ENCODE measurements around the gene CYB5R3.

The CYB5R3 gene

GRCh38 chr22:42596863-42597530 lies 52.2 kb downstream of the CYB5R3 start:
- H3K36me3 ChIP-seq (ENCODE audit: control insufficient read depth, insufficient read depth, low read length) = peaks cover 38% of the 10 kb centered on the region
- no peak for DNase-seq (ENCODE audit: low read depth, low spot score)
- H3K27ac ChIP-seq (ENCODE audit: low read length) = no peak overlapping the region
- H3K4me1 ChIP-seq (ENCODE audit: control insufficient read depth, insufficient read depth, low read length) = no peaks in the 10 kb centered on the region
- no peak overlapping the region for H3K4me3 ChIP-seq (ENCODE audit: low read length)
- no peaks in the 10 kb centered on the region for H3K27me3 ChIP-seq (ENCODE audit: control insufficient read depth, insufficient read depth, low read length)
- WGBS (ENCODE audit: insufficient coverage, insufficient read length) = no CpG with 5 or more reads among the region's 11 CpGs
- H3K9me3 ChIP-seq (ENCODE audit: control insufficient read depth, insufficient read depth, low read length) = no peaks in the 10 kb centered on the region

DNA sequence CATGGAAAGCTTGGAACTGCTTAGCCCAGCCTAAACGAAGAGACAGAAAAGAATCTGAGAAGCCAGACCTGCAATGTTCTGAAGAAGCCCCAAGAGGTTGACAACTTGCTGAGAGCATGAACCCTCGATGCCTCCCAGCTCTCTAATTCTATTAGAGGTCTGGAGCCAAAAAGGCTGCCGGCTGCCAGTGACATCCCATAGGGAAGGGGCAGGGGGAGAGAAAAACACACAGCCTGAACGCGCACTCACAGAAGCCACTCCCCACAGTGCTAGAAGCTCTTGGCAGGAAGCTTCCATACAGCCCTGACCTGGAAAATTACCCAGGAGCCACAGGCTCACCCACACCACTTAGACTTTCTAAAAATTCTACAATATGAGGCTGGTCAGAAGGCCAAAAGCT lies 52.9 kb downstream of the CYB5R3 start:
- Histone ChIP-seq H3K27ac (ENCODE audit: low read length) (no peak overlapping the region), H3K9me3 (ENCODE audit: control insufficient read depth, insufficient read depth, low read length) (no peaks in the 10 kb centered on the region), H3K4me1 (ENCODE audit: control insufficient read depth, insufficient read depth, low read length) (no peaks in the 10 kb centered on the region), H3K27me3 (ENCODE audit: control insufficient read depth, insufficient read depth, low read length) (no peaks in the 10 kb centered on the region), H3K36me3 (ENCODE audit: control insufficient read depth, insufficient read depth, low read length) (peaks cover 41% of the 10 kb centered on the region), H3K4me3 (ENCODE audit: low read length) (no peak overlapping the region)
- DNase-seq (ENCODE audit: low read depth, low spot score) = no peak
- no CpG with 5 or more reads among the region's 5 CpGs for WGBS (ENCODE audit: insufficient coverage, insufficient read length)

DNA sequence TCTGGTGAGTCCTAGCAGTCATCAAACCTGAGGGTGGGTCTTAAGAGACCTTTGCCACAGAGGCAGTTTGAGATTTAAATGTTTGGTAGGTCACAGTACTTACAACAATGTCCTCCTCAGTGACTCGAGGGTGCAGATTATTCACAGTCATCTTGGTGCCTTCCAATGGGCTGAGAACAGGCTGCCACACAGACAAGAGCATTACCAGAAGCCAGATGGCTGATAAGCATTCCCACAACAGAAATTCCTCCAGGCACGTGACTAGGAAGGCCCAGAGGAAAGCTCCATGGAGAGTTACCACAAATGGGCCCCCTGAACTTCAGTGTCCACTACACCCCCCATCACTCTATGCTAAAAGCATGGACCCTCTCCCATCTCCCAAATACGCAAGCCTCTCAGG lies 53.8 kb downstream of the CYB5R3 start:
- Histone ChIP-seq H3K4me3 (ENCODE audit: low read length) (no peak overlapping the region), H3K4me1 (ENCODE audit: control insufficient read depth, insufficient read depth, low read length) (no peaks in the 10 kb centered on the region), H3K9me3 (ENCODE audit: control insufficient read depth, insufficient read depth, low read length) (no peaks in the 10 kb centered on the region), H3K27ac (ENCODE audit: low read length) (no peak overlapping the region), H3K27me3 (ENCODE audit: control insufficient read depth, insufficient read depth, low read length) (no peaks in the 10 kb centered on the region), H3K36me3 (ENCODE audit: control insufficient read depth, insufficient read depth, low read length) (peaks cover 41% of the 10 kb centered on the region)
- WGBS (ENCODE audit: insufficient coverage, insufficient read length) = no CpG with 5 or more reads among the region's 3 CpGs
- DNase-seq (ENCODE audit: low read depth, low spot score) = no peak

DNA sequence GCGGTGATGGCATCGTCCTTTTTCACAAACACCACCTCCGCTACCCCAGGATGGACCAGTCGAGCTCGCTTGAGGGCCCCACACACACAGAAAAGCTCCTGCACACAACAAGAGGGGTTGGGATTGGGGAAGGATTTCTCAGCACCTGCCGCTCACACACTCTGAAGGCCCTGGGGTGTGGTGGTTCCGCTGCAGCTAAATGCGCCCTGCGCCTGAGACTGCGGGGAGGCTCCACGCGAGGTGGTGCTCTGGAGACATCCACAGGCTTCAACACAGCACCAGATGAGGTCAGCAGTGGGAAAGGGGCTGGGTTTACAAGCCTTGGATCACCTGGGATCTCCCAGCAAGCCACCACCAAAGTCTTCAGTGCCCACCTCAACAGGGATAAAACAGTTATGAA lies 57.2 kb downstream of the CYB5R3 start:
- H3K9me3 ChIP-seq (ENCODE audit: control insufficient read depth, insufficient read depth, low read length) = no peaks in the 10 kb centered on the region
- WGBS (ENCODE audit: insufficient coverage, insufficient read length) = no CpG with 5 or more reads among the region's 12 CpGs
- peaks cover 38% of the 10 kb centered on the region for H3K36me3 ChIP-seq (ENCODE audit: control insufficient read depth, insufficient read depth, low read length)
- H3K4me3 ChIP-seq (ENCODE audit: low read length) = no peak overlapping the region
- no peak for DNase-seq (ENCODE audit: low read depth, low spot score)
- no peaks in the 10 kb centered on the region for H3K4me1 ChIP-seq (ENCODE audit: control insufficient read depth, insufficient read depth, low read length)
- no peaks in the 10 kb centered on the region for H3K27me3 ChIP-seq (ENCODE audit: control insufficient read depth, insufficient read depth, low read length)
- no peak overlapping the region for H3K27ac ChIP-seq (ENCODE audit: low read length)

- H3K9me3 ChIP-seq (ENCODE audit: control insufficient read depth, insufficient read depth, low read length) = no peaks in the 10 kb centered on the region
Observed at GRCh38 chr22:42587588-42588175, 61.5 kb downstream of the CYB5R3 start.

GRCh38 chr22:42586381-42586780 lies 62.8 kb downstream of the CYB5R3 start:
- H3K4me1 ChIP-seq (ENCODE audit: control insufficient read depth, insufficient read depth, low read length) = no peaks in the 10 kb centered on the region
- H3K9me3 ChIP-seq (ENCODE audit: control insufficient read depth, insufficient read depth, low read length) = no peaks in the 10 kb centered on the region
- no CpG with 5 or more reads among the region's 4 CpGs for WGBS (ENCODE audit: insufficient coverage, insufficient read length)
- peaks cover 35% of the 10 kb centered on the region for H3K36me3 ChIP-seq (ENCODE audit: control insufficient read depth, insufficient read depth, low read length)
- DNase-seq (ENCODE audit: low read depth, low spot score) = no peak
- H3K27me3 ChIP-seq (ENCODE audit: control insufficient read depth, insufficient read depth, low read length) = no peaks in the 10 kb centered on the region
- no peak overlapping the region for H3K27ac ChIP-seq (ENCODE audit: low read length)
- no peak overlapping the region for H3K4me3 ChIP-seq (ENCODE audit: low read length)

More at GRCh38 chr22:42587588-42588175, 61.5 kb downstream of the CYB5R3 start:
- H3K4me1 ChIP-seq (ENCODE audit: control insufficient read depth, insufficient read depth, low read length) = no peaks in the 10 kb centered on the region
- no peak for DNase-seq (ENCODE audit: low read depth, low spot score)
- H3K27ac ChIP-seq (ENCODE audit: low read length) = no peak overlapping the region
- no CpG with 5 or more reads among the region's 5 CpGs for WGBS (ENCODE audit: insufficient coverage, insufficient read length)
- no peaks in the 10 kb centered on the region for H3K27me3 ChIP-seq (ENCODE audit: control insufficient read depth, insufficient read depth, low read length)
- H3K36me3 ChIP-seq (ENCODE audit: control insufficient read depth, insufficient read depth, low read length) = peaks cover 43% of the 10 kb centered on the region
- no peak overlapping the region for H3K4me3 ChIP-seq (ENCODE audit: low read length)

GRCh38 chr22:42585096-42585495 lies 64.1 kb downstream of the CYB5R3 start:
- Histone ChIP-seq H3K27ac (ENCODE audit: low read length) (no peak overlapping the region), H3K27me3 (ENCODE audit: control insufficient read depth, insufficient read depth, low read length) (no peaks in the 10 kb centered on the region), H3K9me3 (ENCODE audit: control insufficient read depth, insufficient read depth, low read length) (no peaks in the 10 kb centered on the region), H3K4me1 (ENCODE audit: control insufficient read depth, insufficient read depth, low read length) (no peaks in the 10 kb centered on the region), H3K36me3 (ENCODE audit: control insufficient read depth, insufficient read depth, low read length) (peaks cover 32% of the 10 kb centered on the region), H3K4me3 (ENCODE audit: low read length) (no peak overlapping the region)
- no peak for DNase-seq (ENCODE audit: low read depth, low spot score)
- WGBS (ENCODE audit: insufficient coverage, insufficient read length) = no CpG with 5 or more reads among the region's 8 CpGs

GRCh38 chr22:42584364-42584940 lies 64.7 kb downstream of the CYB5R3 start:
- no peaks in the 10 kb centered on the region for H3K9me3 ChIP-seq (ENCODE audit: control insufficient read depth, insufficient read depth, low read length)
- H3K4me3 ChIP-seq (ENCODE audit: low read length) = no peak overlapping the region
- no CpG with 5 or more reads among the region's 4 CpGs for WGBS (ENCODE audit: insufficient coverage, insufficient read length)
- DNase-seq (ENCODE audit: low read depth, low spot score) = no peak
- H3K27me3 ChIP-seq (ENCODE audit: control insufficient read depth, insufficient read depth, low read length) = no peaks in the 10 kb centered on the region
- peaks cover 30% of the 10 kb centered on the region for H3K36me3 ChIP-seq (ENCODE audit: control insufficient read depth, insufficient read depth, low read length)
- H3K4me1 ChIP-seq (ENCODE audit: control insufficient read depth, insufficient read depth, low read length) = no peaks in the 10 kb centered on the region
- no peak overlapping the region for H3K27ac ChIP-seq (ENCODE audit: low read length)

- DNase-seq (ENCODE audit: low read depth, low spot score) = no peak
- no CpG with 5 or more reads among the region's 1 CpG for WGBS (ENCODE audit: insufficient coverage, insufficient read length)
- Histone ChIP-seq H3K4me1 (ENCODE audit: control insufficient read depth, insufficient read depth, low read length) (no peaks in the 10 kb centered on the region), H3K4me3 (ENCODE audit: low read length) (no peak overlapping the region), H3K27ac (ENCODE audit: low read length) (no peak overlapping the region), H3K9me3 (ENCODE audit: control insufficient read depth, insufficient read depth, low read length) (no peaks in the 10 kb centered on the region), H3K27me3 (ENCODE audit: control insufficient read depth, insufficient read depth, low read length) (no peaks in the 10 kb centered on the region), H3K36me3 (ENCODE audit: control insufficient read depth, insufficient read depth, low read length) (peaks cover 34% of the 10 kb centered on the region)
Observed at GRCh38 chr22:42582987-42583386, 66.2 kb downstream of the CYB5R3 start.

GRCh38 chr22:42581762-42582716 lies 67.2 kb downstream of the CYB5R3 start:
- H3K4me1 ChIP-seq (ENCODE audit: control insufficient read depth, insufficient read depth, low read length) = no peaks in the 10 kb centered on the region
- H3K9me3 ChIP-seq (ENCODE audit: control insufficient read depth, insufficient read depth, low read length) = no peaks in the 10 kb centered on the region
- WGBS (ENCODE audit: insufficient coverage, insufficient read length) = no CpG with 5 or more reads among the region's 64 CpGs
- H3K27ac ChIP-seq (ENCODE audit: low read length) = no peak overlapping the region
- peak; percentile 29 for DNase-seq (ENCODE audit: low read depth, low spot score)
- H3K27me3 ChIP-seq (ENCODE audit: control insufficient read depth, insufficient read depth, low read length) = no peaks in the 10 kb centered on the region
- peaks cover 30% of the 10 kb centered on the region for H3K36me3 ChIP-seq (ENCODE audit: control insufficient read depth, insufficient read depth, low read length)
- H3K4me3 ChIP-seq (ENCODE audit: low read length) = peak overlapping the region; percentile 92

All from iPS DF 6.9 (cell line).